ENCODE measurements around the gene RAPH1.

The RAPH1 gene

GRCh38 chr2:203535078-203535783, at the start of gene RAPH1:
Gene RAPH1 (minus strand): TSS chr2:203535301. CDS start chr2:203495353, 39,948 bp downstream.
- DNase-seq, result peak; percentile 71

- no peak for DNase-seq
Observed at GRCh38 chr2:203584784-203585183, 49.7 kb upstream of the RAPH1 start.

GRCh38 chr2:203583701-203584100, 48.6 kb upstream of the RAPH1 start:
- DNase-seq, result no peak

- DNase-seq, result no peak
Observed at GRCh38 chr2:203583084-203583695, 48.1 kb upstream of the RAPH1 start.

- DNase-seq, result no peak
Observed at GRCh38 chr2:203582468-203582867, 47.4 kb upstream of the RAPH1 start.

GRCh38 chr2:203580844-203581243, 45.7 kb upstream of the RAPH1 start:
- no peak for DNase-seq

- DNase-seq, result no peak
Observed at GRCh38 chr2:203579730-203580129, 44.6 kb upstream of the RAPH1 start.

GRCh38 chr2:203578759-203579643, 43.9 kb upstream of the RAPH1 start:
- DNase-seq, result peak; percentile 27

- DNase-seq, result no peak
Observed at GRCh38 chr2:203574824-203575223, 39.7 kb upstream of the RAPH1 start.

- DNase-seq, result no peak
Observed at GRCh38 chr2:203572316-203572715, 37.2 kb upstream of the RAPH1 start.

GRCh38 chr2:203569677-203570316, 34.7 kb upstream of the RAPH1 start:
- DNase-seq, result no peak

- no peak for DNase-seq
Observed at GRCh38 chr2:203567691-203568090, 32.6 kb upstream of the RAPH1 start.

- no peak for DNase-seq
Observed at GRCh38 chr2:203566161-203566560, 31.1 kb upstream of the RAPH1 start.

GRCh38 chr2:203565076-203565475, 30.0 kb upstream of the RAPH1 start:
- DNase-seq, result no peak

- no peak for DNase-seq
Observed at GRCh38 chr2:203562268-203562667, 27.2 kb upstream of the RAPH1 start.

- no peak for DNase-seq
Observed at GRCh38 chr2:203559641-203560040, 24.5 kb upstream of the RAPH1 start.

GRCh38 chr2:203553784-203554183, 18.7 kb upstream of the RAPH1 start:
- no peak for DNase-seq

- DNase-seq, result no peak
Observed at GRCh38 chr2:203551778-203552177, 16.7 kb upstream of the RAPH1 start.

GRCh38 chr2:203550266-203550665, 15.2 kb upstream of the RAPH1 start:
- DNase-seq, result no peak

- no peak for DNase-seq
Observed at GRCh38 chr2:203549406-203549805, 14.3 kb upstream of the RAPH1 start.

GRCh38 chr2:203548887-203549286, 13.8 kb upstream of the RAPH1 start:
- no peak for DNase-seq

- DNase-seq, result no peak
Observed at GRCh38 chr2:203547356-203547755, 12.3 kb upstream of the RAPH1 start.

GRCh38 chr2:203544402-203544801, 9.3 kb upstream of the RAPH1 start:
- DNase-seq, result no peak

Measured in GOT3 (cell line).